Fibroblast of lung (primary cell): ENCODE data around the gene PCYT1B. TPM values are rescaled to one million over a fixed set of nuclear protein-coding genes. Genes with fewer than 3 reads are reported as not detected.
"Not testable (repeated sequence)": the region's sequence is repeated elsewhere in the genome, so short reads cannot be mapped to it uniquely, and the experiment has no call there.

Experiments used
- DNase-seq, 2 donors: peaks; one replicate each; pipeline versions ENCODE4 v3.0.0 to v3.0.0-alpha.2; 2010; ENCODE audit warnings: low read depth in 2 of 2
- H2AFZ ChIP-seq: 2 replicates; pipeline ENCODE4 v1.5.1; 2012; ENCODE audit warnings: low read length, control low read depth, inconsistent platforms
- H3K27ac ChIP-seq: 2 replicates; pipeline ENCODE4 v1.5.1; 2011; ENCODE audit warnings: low read length, control low read depth; ENCODE audit not compliant: insufficient read depth
- H3K27me3 ChIP-seq: 2 replicates; pipeline ENCODE4 v1.5.1; 2011; ENCODE audit warnings: mild to moderate bottlenecking, low read length; ENCODE audit not compliant: control insufficient read depth, insufficient read depth
- H3K36me3 ChIP-seq: 2 replicates; pipeline ENCODE4 v1.5.1; 2011; ENCODE audit warnings: low read length; ENCODE audit not compliant: control insufficient read depth, insufficient read depth
- H3K4me1 ChIP-seq: 2 replicates; pipeline ENCODE4 v1.5.1; 2011; ENCODE audit warnings: low read length; ENCODE audit not compliant: control insufficient read depth, insufficient read depth; ENCODE audit errors: extremely low read depth
- H3K4me2 ChIP-seq: 2 replicates; pipeline ENCODE4 v1.5.1; 2011; ENCODE audit warnings: low read length, control low read depth; ENCODE audit not compliant: insufficient read depth; ENCODE audit errors: extremely low read depth
- H3K4me3 ChIP-seq, 4 experiments: fragments of 200-600 bp in 1 of 4; sonication (generic) in 1 of 4; replicated peaks in 1 of 4; 2 replicates each; pipeline ENCODE4 v1.5.1; 2011 to 2016; ENCODE audit warnings: low read length in 4 of 4, low read depth in 3 of 4, mild to moderate bottlenecking in 3 of 4, control low read depth in 2 of 4, inconsistent platforms in 1 of 4, mixed read lengths in 1 of 4; ENCODE audit not compliant: insufficient read depth in 1 of 4; ENCODE audit errors: control extremely low read depth in 1 of 4
- H3K79me2 ChIP-seq: 2 replicates; pipeline ENCODE4 v1.5.1; 2012; ENCODE audit warnings: mild to moderate bottlenecking, low read length, inconsistent platforms; ENCODE audit not compliant: control insufficient read depth, insufficient read depth
- H3K9ac ChIP-seq: 2 replicates; pipeline ENCODE4 v1.5.1; 2011; ENCODE audit warnings: mild to moderate bottlenecking, low read length, control low read depth; ENCODE audit not compliant: insufficient read depth
- H3K9me3 ChIP-seq: 2 replicates; pipeline ENCODE4 v1.5.1; 2012; ENCODE audit warnings: low read depth, low read length; ENCODE audit not compliant: control insufficient read depth, insufficient read depth
- H4K20me1 ChIP-seq: 2 replicates; pipeline ENCODE4 v1.5.1; 2011; ENCODE audit warnings: low read length; ENCODE audit not compliant: control insufficient read depth, insufficient read depth; ENCODE audit errors: extremely low read depth
- CTCF ChIP-seq, 2 donors: IDR thresholded peaks in 1 of 2; conservative IDR thresholded peaks in 1 of 2; 1 replicate in 1 of 2; 2 replicates in 1 of 2; pipeline ENCODE4 v1.5.1; 2011 to 2012; ENCODE audit warnings: low read length in 2 of 2, control low read depth in 1 of 2, inconsistent platforms in 1 of 2, low read depth in 1 of 2, mild to moderate bottlenecking in 1 of 2
- EZH2 ChIP-seq: IDR thresholded peaks from 2 replicates; pipeline ENCODE4 v1.5.1; 2012; ENCODE audit warnings: low read length, control low read depth, mild to moderate bottlenecking; ENCODE audit errors: missing control alignments
- polyA plus RNA-seq, 2 donors: library from polyadenylated mRNA; depleted of rRNA in 1 of 2; stranded (reverse) in 1 of 2; unstranded in 1 of 2; fragments of >200 nt; gene quantifications; 2 replicates each; pipeline ENCODE4 v1.2.1, GENCODE V29; 2011 to 2012; ENCODE audit warnings: missing spikeins in 1 of 2
- total RNA-seq: library from RNA; depleted of rRNA; stranded (reverse); fragments of >200 nt; gene quantifications from 2 replicates; pipeline ENCODE4 v1.2.1, GENCODE V29; 2014

PCYT1B gene
- total and polyA plus RNA-seq, 2 donors (not counting 1 experiment from before 2014, with no cell fraction given) = 0.17 to 0.34 TPM

- no peak overlapping the region for H3K4me2 ChIP-seq
- no peaks in the 10 kb centered on the region for H3K27me3 ChIP-seq
- no peak overlapping the region for H3K27ac ChIP-seq
- no peak overlapping the region for H2AFZ ChIP-seq
- TF ChIP-seq CTCF (conservative IDR thresholded peaks at IDR 0.05 in 1 of 2, IDR thresholded peaks at IDR 0.05 in 1 of 2; ENCODE audit: low read depth in 1 of 2, low read length in 2 of 2) = no peak
- no peak for TF ChIP-seq EZH2
- H4K20me1 ChIP-seq = no peaks in the 10 kb centered on the region
- H3K4me1 ChIP-seq = no peaks in the 10 kb centered on the region
- DNase-seq = peak; percentile 60 to 62
- H3K79me2 ChIP-seq = no peaks in the 10 kb centered on the region
- no peaks in the 10 kb centered on the region for H3K9me3 ChIP-seq
- H3K4me3 ChIP-seq = no peak overlapping the region
- H3K9ac ChIP-seq = no peak overlapping the region
- no peaks in the 10 kb centered on the region for H3K36me3 ChIP-seq
Measured at GRCh38 chrX:24619647-24620046, 27.5 kb downstream of the PCYT1B start.

GRCh38 chrX:24610516-24610915, 36.6 kb downstream of the PCYT1B start:
- no peak overlapping the region for H2AFZ ChIP-seq
- no peaks in the 10 kb centered on the region for H3K4me1 ChIP-seq
- H3K9ac ChIP-seq = no peak overlapping the region
- no peaks in the 10 kb centered on the region for H3K27me3 ChIP-seq
- no peak overlapping the region for H3K4me2 ChIP-seq
- H3K4me3 ChIP-seq = no peak overlapping the region
- no peaks in the 10 kb centered on the region for H3K9me3 ChIP-seq
- H3K79me2 ChIP-seq = no peaks in the 10 kb centered on the region
- DNase-seq = peak in 1 of 2 donors; percentile 21
- H3K27ac ChIP-seq = no peak overlapping the region
- no peaks in the 10 kb centered on the region for H4K20me1 ChIP-seq
- TF ChIP-seq CTCF (conservative IDR thresholded peaks at IDR 0.05 in 1 of 2, IDR thresholded peaks at IDR 0.05 in 1 of 2; ENCODE audit: low read depth in 1 of 2, low read length in 2 of 2) (no peak), EZH2 (no peak)
- no peaks in the 10 kb centered on the region for H3K36me3 ChIP-seq

DNA sequence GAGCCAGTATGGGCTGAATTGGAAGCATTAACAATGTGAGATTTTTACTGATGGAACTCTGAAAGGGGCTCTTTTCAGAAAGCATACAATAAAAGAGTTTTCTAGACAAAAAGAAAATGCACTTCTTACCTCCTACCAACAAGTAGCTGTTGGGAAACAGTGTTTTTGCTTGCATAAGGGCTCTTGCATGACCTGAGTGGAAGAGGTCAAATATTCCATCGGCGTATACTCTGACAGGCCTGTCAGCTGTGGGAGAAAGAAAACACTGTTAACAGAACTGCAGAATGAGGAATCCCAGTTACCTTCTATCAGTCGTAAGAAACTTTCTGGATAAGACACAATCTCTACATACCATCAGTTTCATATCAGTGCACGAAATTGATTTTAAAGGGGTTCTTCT, 39.5 kb downstream of the PCYT1B start:
- peak in 1 of 2 donors; percentile 39 for DNase-seq
- no peak for TF ChIP-seq CTCF (conservative IDR thresholded peaks at IDR 0.05 in 1 of 2, IDR thresholded peaks at IDR 0.05 in 1 of 2; ENCODE audit: low read depth in 1 of 2, low read length in 2 of 2)
- TF ChIP-seq EZH2 = no peak
- Histone ChIP-seq H3K36me3 (no peaks in the 10 kb centered on the region), H3K4me3 (no peak overlapping the region), H4K20me1 (no peaks in the 10 kb centered on the region), H3K27ac (no peak overlapping the region), H3K4me1 (no peaks in the 10 kb centered on the region), H3K9me3 (no peaks in the 10 kb centered on the region), H3K4me2 (no peak overlapping the region), H3K79me2 (no peaks in the 10 kb centered on the region), H3K27me3 (no peaks in the 10 kb centered on the region), H3K9ac (no peak overlapping the region), H2AFZ (no peak overlapping the region)

DNA sequence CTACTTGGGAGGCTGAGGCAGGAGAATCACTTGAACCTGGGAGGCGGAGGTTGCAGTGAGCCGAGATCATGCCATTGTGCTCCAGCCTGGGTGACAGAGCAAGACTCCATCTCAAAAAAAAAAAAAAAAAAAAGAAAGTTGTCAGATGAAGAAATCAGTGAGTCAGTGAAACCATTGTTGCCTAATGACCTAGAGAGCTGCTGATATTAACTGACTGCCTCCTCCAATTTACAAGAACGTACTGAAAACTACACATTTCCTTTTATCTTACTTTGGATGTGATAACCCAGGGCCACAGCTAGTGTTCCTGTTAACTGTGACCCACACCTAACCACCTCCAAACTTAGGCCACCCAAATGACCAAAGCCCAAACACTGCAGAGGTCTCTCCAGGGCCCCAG, 41.2 kb downstream of the PCYT1B start:
- H4K20me1 ChIP-seq, H3K27ac ChIP-seq, H3K36me3 ChIP-seq, H3K79me2 ChIP-seq, H2AFZ ChIP-seq, H3K4me1 ChIP-seq, H3K9me3 ChIP-seq, H3K9ac ChIP-seq, H3K4me3 ChIP-seq, H3K4me2 ChIP-seq, H3K27me3 ChIP-seq, DNase-seq: not testable (repeated sequence)
